ENCODE data around the gene PIK3R4. TPM values are rescaled to one million over a fixed set of nuclear protein-coding genes. Genes with fewer than 3 reads are reported as not detected.

The PIK3R4 gene
- total RNA-seq, 2 experiments from 2014 or later = 13.7 to 14.5 TPM

- Mint-ChIP-seq H3K4me1 (ENCODE audit: low read depth) (no peaks in the 10 kb centered on the region), H3K36me3 (ENCODE audit: low read depth) (peaks cover 21% of the 10 kb centered on the region), H3K27me3 (no peaks in the 10 kb centered on the region), H3K27ac (no peak overlapping the region), H3K9me3 (no peaks in the 10 kb centered on the region), H3K4me3 (no peak overlapping the region)
- no peaks in the 10 kb centered on the region for H3K4me1 ChIP-seq (ENCODE audit: insufficient read depth, low read length)
- no peak overlapping the region for H3K27ac ChIP-seq (ENCODE audit: low read depth in 1 of 2, low read length in 2 of 2)
- intact Hi-C loops (cut with DNase I, micrococcal nuclease) = no loop called here
- DNase-seq (no peak), ATAC-seq (ENCODE audit: poor library complexity) (no peak)
- no peaks in the 10 kb centered on the region for H3K36me3 ChIP-seq (ENCODE audit: insufficient read depth, low read length)
- no peak overlapping the region for H3K4me3 ChIP-seq (ENCODE audit: low read length)
- TF ChIP-seq, protein P1, sequence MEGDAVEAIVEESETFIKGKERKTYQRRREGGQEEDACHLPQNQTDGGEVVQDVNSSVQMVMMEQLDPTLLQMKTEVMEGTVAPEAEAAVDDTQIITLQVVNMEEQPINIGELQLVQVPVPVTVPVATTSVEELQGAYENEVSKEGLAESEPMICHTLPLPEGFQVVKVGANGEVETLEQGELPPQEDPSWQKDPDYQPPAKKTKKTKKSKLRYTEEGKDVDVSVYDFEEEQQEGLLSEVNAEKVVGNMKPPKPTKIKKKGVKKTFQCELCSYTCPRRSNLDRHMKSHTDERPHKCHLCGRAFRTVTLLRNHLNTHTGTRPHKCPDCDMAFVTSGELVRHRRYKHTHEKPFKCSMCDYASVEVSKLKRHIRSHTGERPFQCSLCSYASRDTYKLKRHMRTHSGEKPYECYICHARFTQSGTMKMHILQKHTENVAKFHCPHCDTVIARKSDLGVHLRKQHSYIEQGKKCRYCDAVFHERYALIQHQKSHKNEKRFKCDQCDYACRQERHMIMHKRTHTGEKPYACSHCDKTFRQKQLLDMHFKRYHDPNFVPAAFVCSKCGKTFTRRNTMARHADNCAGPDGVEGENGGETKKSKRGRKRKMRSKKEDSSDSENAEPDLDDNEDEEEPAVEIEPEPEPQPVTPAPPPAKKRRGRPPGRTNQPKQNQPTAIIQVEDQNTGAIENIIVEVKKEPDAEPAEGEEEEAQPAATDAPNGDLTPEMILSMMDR (IDR thresholded peaks at IDR 0.05) = no peak
- ChIA-PET CTCF (no interaction called here), POLR2A (no interaction called here)
- H3K9me3 ChIP-seq (ENCODE audit: control insufficient read depth in 1 of 2, insufficient read depth in 1 of 2, low read length in 2 of 2) = peaks cover 0 to 9% of the 10 kb centered on the region in 2 experiments
- H3K27me3 ChIP-seq (ENCODE audit: control insufficient read depth in 1 of 2, insufficient read depth in 2 of 2, low read length in 2 of 2) = no peaks in the 10 kb centered on the region
These were observed 86.7 kb downstream of the PIK3R4 start for GRCh38 chr3:130659911-130660310.

DNA sequence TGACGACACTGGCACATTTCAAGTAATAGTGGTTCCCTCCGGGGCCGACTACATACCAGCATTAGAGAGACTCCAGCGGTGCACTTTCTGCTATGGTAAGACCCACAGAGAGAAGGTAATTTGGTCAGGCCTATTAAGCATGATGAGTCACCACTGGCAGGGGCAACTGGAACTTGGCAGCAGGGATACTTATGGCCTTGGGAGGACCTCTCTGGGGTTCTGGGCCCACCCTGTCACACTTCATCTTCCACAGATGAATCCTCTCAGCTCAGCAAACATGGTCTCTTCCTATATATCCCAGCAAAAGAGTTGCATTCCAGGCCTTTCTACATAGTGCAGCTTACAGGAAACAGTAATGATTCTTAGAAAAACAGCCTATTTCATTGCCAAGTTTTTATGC is 88.0 kb downstream of the PIK3R4 start:
- H3K27me3 ChIP-seq (ENCODE audit: control insufficient read depth in 1 of 2, insufficient read depth in 2 of 2, low read length in 2 of 2) = no peaks in the 10 kb centered on the region
- CTCF ChIA-PET = no interaction called here
- Mint-ChIP-seq H3K27me3 (no peaks in the 10 kb centered on the region), H3K4me1 (ENCODE audit: low read depth) (no peaks in the 10 kb centered on the region), H3K9me3 (no peaks in the 10 kb centered on the region), H3K27ac (no peak overlapping the region), H3K36me3 (ENCODE audit: low read depth) (peaks cover 17% of the 10 kb centered on the region), H3K4me3 (no peak overlapping the region)
- POLR2A ChIA-PET = no interaction called here
- no peak overlapping the region for H3K4me3 ChIP-seq (ENCODE audit: low read length)
- ATAC-seq (ENCODE audit: poor library complexity) = no peak
- DNase-seq = no peak
- no peaks in the 10 kb centered on the region for H3K36me3 ChIP-seq (ENCODE audit: insufficient read depth, low read length)
- intact Hi-C loops (cut with DNase I, micrococcal nuclease) = no loop called here
- H3K4me1 ChIP-seq (ENCODE audit: insufficient read depth, low read length) = no peaks in the 10 kb centered on the region
- no peak overlapping the region for H3K27ac ChIP-seq (ENCODE audit: low read depth in 1 of 2, low read length in 2 of 2)
- H3K9me3 ChIP-seq (ENCODE audit: control insufficient read depth in 1 of 2, insufficient read depth in 1 of 2, low read length in 2 of 2) = peaks cover 0 to 9% of the 10 kb centered on the region in 2 experiments
- TF ChIP-seq, protein P1 (IDR thresholded peaks at IDR 0.05) = no peak

DNA sequence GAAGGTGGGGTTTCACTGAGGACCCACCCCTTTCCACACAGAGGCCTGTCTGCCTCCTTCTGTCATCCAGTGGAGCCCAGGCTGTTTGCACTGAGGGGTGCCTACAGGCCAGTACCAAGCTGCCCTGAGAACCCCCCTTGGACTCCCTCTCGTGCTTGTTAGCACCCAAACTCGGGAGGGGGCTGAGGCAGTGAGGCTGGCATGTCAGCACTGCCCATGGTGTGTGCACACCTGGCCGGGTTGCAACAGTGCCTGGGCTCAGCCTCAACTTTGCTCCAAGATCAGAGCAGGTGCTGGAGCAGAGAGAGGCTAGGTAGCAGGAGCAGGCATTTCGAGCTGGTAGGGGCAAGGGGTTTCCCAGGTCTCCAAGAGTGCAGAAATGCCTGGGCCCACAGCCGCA is 90.0 kb downstream of the PIK3R4 start:
- ChIA-PET POLR2A (no interaction called here), CTCF (no interaction called here)
- no peak overlapping the region for H3K4me3 ChIP-seq (ENCODE audit: low read length)
- H3K4me1 Mint-ChIP-seq (ENCODE audit: low read depth) = no peaks in the 10 kb centered on the region
- no peaks in the 10 kb centered on the region for H3K4me1 ChIP-seq (ENCODE audit: insufficient read depth, low read length)
- ATAC-seq (ENCODE audit: poor library complexity) = no peak
- no peaks in the 10 kb centered on the region for H3K9me3 Mint-ChIP-seq
- no peak overlapping the region for H3K4me3 Mint-ChIP-seq
- no peak for DNase-seq
- TF ChIP-seq, protein P1 (IDR thresholded peaks at IDR 0.05) = no peak
- peaks cover 1% of the 10 kb centered on the region for H3K36me3 Mint-ChIP-seq (ENCODE audit: low read depth)
- H3K27me3 Mint-ChIP-seq = no peaks in the 10 kb centered on the region
- intact Hi-C loops (cut with DNase I, micrococcal nuclease) = no loop called here
- no peaks in the 10 kb centered on the region for H3K27me3 ChIP-seq (ENCODE audit: control insufficient read depth in 1 of 2, insufficient read depth in 2 of 2, low read length in 2 of 2)
- H3K27ac ChIP-seq (ENCODE audit: low read depth in 1 of 2, low read length in 2 of 2) = no peak overlapping the region
- no peak overlapping the region for H3K27ac Mint-ChIP-seq
- peaks cover 0 to 9% of the 10 kb centered on the region in 2 experiments for H3K9me3 ChIP-seq (ENCODE audit: control insufficient read depth in 1 of 2, insufficient read depth in 1 of 2, low read length in 2 of 2)
- H3K36me3 ChIP-seq (ENCODE audit: insufficient read depth, low read length) = no peaks in the 10 kb centered on the region

All from CD4-positive, alpha-beta T cell (primary cell).